Thymus (tissue), 11 donors: Measurements from ENCODE around the gene NKX2-1. TPM values are rescaled to one million over a fixed set of nuclear protein-coding genes. Genes with fewer than 3 reads are reported as not detected.

Experiments used
- DNase-seq, 9 donors: peaks; one replicate each; pipeline ENCODE4 v3.0.0-alpha.2; 2013; ENCODE audit warnings: low spot score in 9 of 9, low read depth in 6 of 9, missing footprints in 1 of 9
- H3K27ac ChIP-seq, 2 donors: one replicate each; pipeline ENCODE4 v1.5.1; 2013; ENCODE audit warnings: control low read depth in 1 of 2, low read depth in 1 of 2, low read length in 1 of 2, mild to moderate bottlenecking in 1 of 2, moderate library complexity in 1 of 2
- H3K27me3 ChIP-seq, 2 donors: one replicate each; pipeline ENCODE4 v1.5.1; 2013; ENCODE audit warnings: low read length in 1 of 2; ENCODE audit not compliant: control insufficient read depth in 2 of 2, insufficient read depth in 1 of 2
- H3K36me3 ChIP-seq, 2 donors: one replicate each; pipeline ENCODE4 v1.5.1; 2013; ENCODE audit warnings: low read length in 1 of 2, mild to moderate bottlenecking in 1 of 2, moderate library complexity in 1 of 2; ENCODE audit not compliant: control insufficient read depth in 2 of 2, insufficient read depth in 2 of 2
- H3K4me1 ChIP-seq, 2 donors: one replicate each; pipeline ENCODE4 v1.5.1; 2013; ENCODE audit warnings: low read length in 2 of 2; ENCODE audit not compliant: control insufficient read depth in 2 of 2, insufficient read depth in 2 of 2
- H3K4me3 ChIP-seq, 2 donors: one replicate each; pipeline ENCODE4 v1.5.1; 2013; ENCODE audit warnings: low read length in 2 of 2, control low read depth in 1 of 2, mild to moderate bottlenecking in 1 of 2
- H3K9me3 ChIP-seq, 2 donors: one replicate each; pipeline ENCODE4 v1.5.1; 2013; ENCODE audit warnings: low read length in 1 of 2, mild to moderate bottlenecking in 1 of 2; ENCODE audit not compliant: control insufficient read depth in 2 of 2, insufficient read depth in 1 of 2
- WGBS: extraction: QIAGEN DNeasy Blood & Tissue Kit; methylation state at CpG from one replicate; pipeline ENCODE4 v1.1.7; 2013; 5-methylcytosine and 5-hydroxymethylcytosine counted together
- polyA plus RNA-seq: library from polyadenylated mRNA; stranded (reverse); fragments of 200-250 nt; gene quantifications from one replicate; pipeline ENCODE4 v1.2.3, GENCODE V29; 2013
- total RNA-seq: library from RNA; stranded (reverse); fragments of 120-200 nt; gene quantifications from one replicate; pipeline ENCODE4 v1.2.4, GENCODE V29; 2013
- donor health status: healthy.

NKX2-1 gene
- total and polyA plus RNA-seq, 2 donors, result 0.02 TPM; not detected in 1

- H3K27me3 ChIP-seq, result peaks cover 96 to 98% of the 10 kb centered on the region in 2 donors
- H3K4me3 ChIP-seq, result no peak overlapping the region
- no peak for DNase-seq
- H3K27ac ChIP-seq, result no peak overlapping the region
- H3K4me1 ChIP-seq, result no peaks in the 10 kb centered on the region
- no peaks in the 10 kb centered on the region for H3K9me3 ChIP-seq
- 3% methylated on average over 79 of the region's 79 CpGs for WGBS
- no peaks in the 10 kb centered on the region for H3K36me3 ChIP-seq
These were observed 1.2 kb downstream of the NKX2-1 start for GRCh38 chr14:36518586-36519430.

- Histone ChIP-seq H3K36me3 (no peaks in the 10 kb centered on the region), H3K27ac (no peak overlapping the region), H3K9me3 (no peaks in the 10 kb centered on the region), H3K27me3 (peaks cover 97 to 98% of the 10 kb centered on the region in 2 donors), H3K4me1 (no peaks in the 10 kb centered on the region), H3K4me3 (no peak overlapping the region)
- WGBS, result 6% methylated on average over 34 of the region's 34 CpGs
- DNase-seq, result no peak
These were observed 1.9 kb downstream of the NKX2-1 start for GRCh38 chr14:36518031-36518585.

- peaks cover 97 to 98% of the 10 kb centered on the region in 2 donors for H3K27me3 ChIP-seq
- H3K27ac ChIP-seq, result no peak overlapping the region
- H3K9me3 ChIP-seq, result no peaks in the 10 kb centered on the region
- H3K4me1 ChIP-seq, result no peaks in the 10 kb centered on the region
- DNase-seq, result no peak
- no peak overlapping the region for H3K4me3 ChIP-seq
- 5% methylated on average over 87 of the region's 87 CpGs for WGBS
- H3K36me3 ChIP-seq, result no peaks in the 10 kb centered on the region
These were observed 2.6 kb downstream of the NKX2-1 start for GRCh38 chr14:36517242-36518030.

- Histone ChIP-seq H3K4me3 (no peak overlapping the region), H3K27ac (no peak overlapping the region), H3K36me3 (no peaks in the 10 kb centered on the region), H3K9me3 (no peaks in the 10 kb centered on the region), H3K27me3 (peaks cover 97 to 98% of the 10 kb centered on the region in 2 donors), H3K4me1 (no peaks in the 10 kb centered on the region)
- no peak for DNase-seq
- WGBS, result 9% methylated on average over 16 of the region's 16 CpGs
These were observed 3.3 kb downstream of the NKX2-1 start for GRCh38 chr14:36516719-36517241.

- Histone ChIP-seq H3K36me3 (no peaks in the 10 kb centered on the region), H3K4me1 (no peaks in the 10 kb centered on the region), H3K4me3 (no peak overlapping the region), H3K9me3 (no peaks in the 10 kb centered on the region), H3K27me3 (peaks cover 91 to 94% of the 10 kb centered on the region in 2 donors), H3K27ac (no peak overlapping the region)
- WGBS, result 14% methylated on average over 11 of the region's 11 CpGs
- no peak for DNase-seq
These were observed 3.9 kb downstream of the NKX2-1 start for GRCh38 chr14:36515896-36516718.

DNA sequence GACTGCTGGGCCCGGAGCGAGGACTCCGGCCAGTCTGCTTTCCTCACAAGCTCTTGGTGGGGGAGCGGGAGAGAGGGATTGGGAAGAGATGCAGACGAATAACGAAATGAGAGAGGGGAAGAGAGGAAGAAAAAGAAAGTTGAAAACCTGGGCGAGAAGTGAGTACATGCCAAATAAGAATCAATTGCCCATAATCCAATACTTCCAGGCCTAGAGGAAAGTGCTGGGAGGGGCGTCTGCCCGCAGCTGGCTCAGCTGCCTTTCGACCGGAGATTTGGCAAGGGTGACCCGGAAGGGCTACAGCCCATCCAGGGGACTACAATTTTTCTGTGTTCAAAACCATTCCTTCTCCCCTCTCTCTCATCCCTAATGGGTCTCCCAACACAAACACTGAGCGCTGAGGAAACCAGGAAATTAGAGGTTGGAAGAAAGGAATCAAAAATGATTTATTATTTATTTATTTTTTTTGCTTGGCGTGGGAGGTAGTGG, 4.9 kb downstream of the NKX2-1 start:
- Histone ChIP-seq H3K27ac (no peak overlapping the region), H3K36me3 (no peaks in the 10 kb centered on the region), H3K4me1 (no peaks in the 10 kb centered on the region), H3K27me3 (peaks cover 90 to 94% of the 10 kb centered on the region in 2 donors), H3K9me3 (no peaks in the 10 kb centered on the region), H3K4me3 (no peak overlapping the region)
- DNase-seq, result no peak
- 8% methylated on average over 14 of the region's 14 CpGs for WGBS

GRCh38 chr14:36514278-36515104, 5.5 kb downstream of the NKX2-1 start:
- Histone ChIP-seq H3K9me3 (no peaks in the 10 kb centered on the region), H3K27me3 (peaks cover 91 to 94% of the 10 kb centered on the region in 2 donors), H3K4me1 (no peaks in the 10 kb centered on the region), H3K4me3 (no peak overlapping the region), H3K36me3 (no peaks in the 10 kb centered on the region), H3K27ac (no peak overlapping the region)
- 5% methylated on average over 38 of the region's 38 CpGs for WGBS
- DNase-seq, result no peak
